OCI-M2 (cell line): Measurements from ENCODE around the gene PRM1.

Experiments
- DNase-seq: peaks from one replicate; lab custom pipeline; 2025; ENCODE audit not compliant: unreplicated experiment; lab: John Stamatoyannopoulos, UW

Gene PRM1, protein sequence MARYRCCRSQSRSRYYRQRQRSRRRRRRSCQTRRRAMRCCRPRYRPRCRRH

DNA sequence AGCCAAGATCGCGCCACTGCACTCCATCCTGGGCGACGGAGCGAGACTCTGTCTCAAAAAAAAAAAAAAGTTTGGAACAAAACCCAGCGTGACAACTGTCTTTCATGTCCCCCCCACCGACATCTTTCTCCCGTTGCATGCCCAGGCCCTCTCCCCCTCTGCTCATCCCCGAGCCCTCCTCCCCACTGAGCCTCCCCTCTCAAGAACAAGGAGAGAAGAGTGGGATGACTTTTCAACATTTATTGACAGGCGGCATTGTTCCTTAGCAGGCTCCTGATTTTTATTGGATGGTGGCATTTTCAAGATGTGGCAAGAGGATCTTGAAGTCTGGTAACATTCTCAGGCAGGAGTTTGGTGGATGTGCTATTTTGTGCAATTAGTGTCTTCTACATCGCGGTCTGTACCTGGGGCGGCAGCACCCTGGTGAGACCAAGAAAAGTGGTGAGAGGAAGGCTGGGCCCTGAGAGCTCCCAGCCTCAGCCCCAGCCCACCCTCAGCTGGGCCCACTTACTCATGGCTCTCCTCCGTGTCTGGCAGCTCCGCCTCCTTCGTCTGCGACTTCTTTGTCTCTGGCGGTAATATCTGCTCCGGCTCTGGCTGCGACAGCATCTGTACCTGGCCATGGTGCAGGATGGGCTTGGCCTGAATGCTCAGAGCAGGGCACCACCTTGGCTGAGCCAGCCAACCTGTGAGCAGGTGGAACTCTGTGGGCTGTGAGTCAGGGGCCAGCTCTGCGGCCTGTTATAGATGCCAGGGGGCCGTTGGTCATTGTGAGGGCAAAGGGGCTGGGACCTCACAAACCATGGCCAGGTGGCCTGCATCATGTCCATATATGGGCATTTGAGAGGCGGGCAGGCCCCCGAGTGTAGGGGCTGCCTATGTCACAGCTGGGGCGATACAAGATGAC is at the start of gene PRM1:
TSS of gene PRM1 (minus strand) at position 715 of the 907 bp plus-strand sequence. CDS start at position 623, 92 bp downstream.
- no peak for DNase-seq

- DNase-seq: no peak
Observed at GRCh38 chr16:11330526-11331237, 49.6 kb upstream of the PRM1 start.

- no peak for DNase-seq
Observed at GRCh38 chr16:11329891-11330290, 48.8 kb upstream of the PRM1 start.

DNA sequence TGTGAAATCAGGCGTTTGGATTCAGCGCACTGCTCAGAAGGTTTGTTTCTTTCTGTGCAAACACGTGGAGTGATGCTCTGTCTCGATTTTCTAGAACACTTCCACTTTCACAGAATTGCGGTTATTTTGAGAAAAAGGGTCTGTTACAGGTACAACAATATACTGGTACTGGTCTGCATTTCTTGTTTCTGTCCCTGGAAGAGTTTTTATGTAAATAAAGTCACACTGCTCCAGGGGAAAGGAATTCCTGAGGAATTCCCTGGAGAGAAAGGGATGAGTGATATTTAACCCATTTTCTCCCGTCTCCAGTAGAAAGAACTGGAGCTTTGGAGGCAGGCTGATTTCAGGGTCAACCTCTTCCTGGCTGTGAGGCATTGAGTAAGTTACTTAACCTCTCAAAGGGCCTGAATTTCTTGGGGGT is 48.0 kb upstream of the PRM1 start:
- no peak for DNase-seq

DNA sequence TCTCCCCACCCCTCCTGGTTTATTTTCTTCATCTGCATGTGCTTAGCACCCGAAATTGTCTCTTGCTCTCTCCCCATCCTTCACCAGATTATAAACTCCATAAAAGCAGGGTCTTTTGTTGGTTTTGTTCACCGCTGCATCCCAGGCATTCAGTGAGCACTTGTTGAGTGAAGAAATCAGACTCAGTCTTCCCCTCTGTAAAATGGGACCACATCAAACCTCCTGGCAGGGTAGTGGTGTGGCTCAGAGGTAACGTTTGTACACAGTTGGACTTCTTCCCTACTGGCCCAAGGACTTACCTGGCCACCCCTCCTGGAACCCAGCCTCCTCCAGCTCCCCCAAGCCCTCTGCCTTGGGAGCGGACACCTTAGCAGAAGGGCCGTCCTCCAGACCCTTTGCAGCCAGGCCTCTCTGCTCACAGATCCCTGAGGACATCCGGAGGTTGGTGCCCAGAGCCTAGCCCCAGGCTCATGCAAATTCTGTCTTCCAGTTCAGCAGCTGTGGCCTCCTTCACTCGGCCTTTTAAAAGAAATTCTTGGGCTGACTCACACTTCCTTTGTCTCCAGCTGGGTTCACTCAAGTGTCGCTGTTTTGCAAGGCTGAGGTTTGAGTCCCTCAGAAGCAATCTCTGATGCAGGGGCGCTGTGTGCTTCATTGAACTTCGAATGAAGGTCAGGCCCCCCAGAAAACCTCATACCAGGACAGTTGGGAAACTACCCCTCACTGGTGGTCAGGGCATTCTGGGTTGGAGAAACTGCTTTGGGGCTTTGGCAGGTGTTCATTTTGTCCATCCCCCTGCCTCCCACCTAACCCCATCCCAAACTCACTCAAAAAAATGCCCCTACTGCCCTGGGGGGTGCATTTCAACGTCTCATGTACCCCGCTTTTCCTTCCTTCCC is 47.3 kb upstream of the PRM1 start:
- no peak for DNase-seq

GRCh38 chr16:11327277-11328171 is 46.4 kb upstream of the PRM1 start:
- no peak for DNase-seq

DNA sequence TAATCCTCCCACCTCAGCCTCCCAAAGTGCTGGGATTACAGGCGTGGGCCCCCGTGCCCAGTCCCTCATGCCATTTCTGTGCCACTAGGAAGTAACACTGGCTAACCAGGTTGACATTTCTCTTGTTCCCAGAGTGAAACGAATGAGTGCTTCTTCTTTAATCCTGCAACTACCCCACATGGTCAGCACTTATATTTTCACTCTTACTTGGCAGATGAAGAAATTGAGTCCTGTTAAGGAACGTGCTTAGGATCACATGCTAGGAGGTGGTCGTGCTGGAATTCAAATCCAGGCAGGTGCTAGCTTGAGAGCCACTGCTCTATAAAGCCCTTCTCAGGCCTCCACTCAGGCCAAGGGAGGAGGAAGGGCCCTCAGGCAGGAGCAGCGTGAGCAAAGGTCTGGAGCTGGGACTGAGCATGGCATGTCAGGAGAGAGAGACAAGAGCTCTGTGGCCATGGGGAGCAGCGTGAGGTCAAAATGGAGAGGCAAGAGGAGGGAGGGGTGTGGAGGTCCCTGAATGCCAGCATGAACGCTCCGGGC is 45.7 kb upstream of the PRM1 start:
- DNase-seq: no peak

DNA sequence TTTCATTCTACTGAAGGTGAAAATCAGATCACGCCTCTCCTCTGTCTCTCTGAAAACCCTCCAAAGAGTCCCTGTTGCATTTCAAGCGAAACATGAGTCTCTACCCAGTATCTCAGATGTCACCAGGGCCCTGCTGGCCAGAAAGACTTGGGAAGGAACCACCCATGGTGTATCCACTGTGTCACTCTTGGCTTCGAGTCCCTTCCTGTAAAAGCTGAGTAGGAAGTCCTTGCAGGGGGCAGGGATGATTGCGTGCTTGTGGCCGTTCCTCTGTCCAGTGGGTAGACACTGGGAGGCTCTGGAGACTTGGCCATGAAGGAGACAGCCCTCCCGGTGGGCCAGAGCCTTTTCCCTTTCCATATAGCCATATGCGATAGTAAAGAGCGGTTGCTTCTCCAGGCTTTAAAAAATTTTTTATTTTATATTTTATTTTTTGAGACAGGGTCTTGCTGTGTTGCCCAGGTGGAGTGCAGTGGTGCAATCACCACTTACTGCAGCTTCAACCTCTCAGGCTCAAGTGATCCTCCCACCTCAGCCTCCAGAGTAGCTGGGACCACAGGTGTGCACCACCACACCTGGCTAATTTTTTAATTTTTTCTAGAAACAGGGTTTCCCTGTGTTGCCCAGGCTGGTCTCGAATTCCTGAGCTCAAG is 45.1 kb upstream of the PRM1 start:
- DNase-seq: no peak

GRCh38 chr16:11325404-11326083 is 44.4 kb upstream of the PRM1 start:
- no peak for DNase-seq

- DNase-seq: no peak
Observed at GRCh38 chr16:11323551-11324336, 42.6 kb upstream of the PRM1 start.

DNA sequence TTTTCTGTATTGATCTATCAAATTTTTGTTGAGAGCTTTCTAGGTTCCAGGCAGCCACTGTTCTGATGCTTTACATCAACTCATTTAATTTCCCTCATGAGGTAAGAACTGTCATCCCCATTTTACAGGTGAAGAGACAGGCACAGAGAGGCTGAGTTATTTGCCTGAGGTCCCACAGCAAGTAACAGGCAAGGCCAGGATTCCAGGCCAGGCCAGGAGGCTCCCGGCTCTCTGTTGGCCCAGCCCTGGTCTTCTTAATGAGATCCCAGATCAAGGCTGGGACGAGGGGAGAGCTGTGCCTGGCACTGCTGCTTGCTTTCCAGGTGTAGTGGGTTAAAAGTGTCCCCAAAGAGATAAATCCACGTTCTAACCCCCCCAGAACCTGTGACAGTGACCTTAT is 41.7 kb upstream of the PRM1 start:
- DNase-seq: no peak

DNA sequence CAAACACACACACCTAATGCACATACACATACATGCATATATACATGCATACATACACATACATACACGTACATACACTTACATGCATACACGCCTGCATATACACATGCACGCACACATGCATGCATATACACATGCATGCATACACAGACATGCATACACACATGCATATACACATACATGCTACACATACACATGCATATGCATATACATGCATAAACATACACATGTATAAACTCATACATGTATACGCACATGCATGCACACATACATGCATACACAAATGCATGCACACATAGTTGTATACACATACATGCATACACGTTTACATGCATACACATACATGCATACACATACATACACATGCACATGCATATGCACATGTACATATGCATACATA is 40.5 kb upstream of the PRM1 start:
- DNase-seq: no peak

DNA sequence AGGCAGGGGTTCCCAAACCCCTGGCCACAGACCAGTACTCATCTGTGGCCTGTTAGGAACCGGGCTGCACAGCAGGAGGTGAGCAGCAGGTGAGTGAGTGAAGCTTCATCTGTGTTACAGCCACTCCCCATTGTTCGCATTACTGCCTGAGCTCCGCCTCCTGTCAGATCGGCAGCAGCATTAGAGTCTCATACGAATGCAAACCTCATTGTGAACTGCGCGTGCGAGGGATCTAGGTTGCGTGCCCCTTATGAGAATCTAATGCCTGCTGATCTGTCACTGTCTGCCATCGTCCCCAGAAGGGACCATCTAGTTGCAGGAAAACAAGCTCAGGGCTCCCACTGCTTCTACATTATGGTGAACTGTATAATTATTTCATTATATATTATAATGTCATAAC is 39.0 kb upstream of the PRM1 start:
- no peak for DNase-seq

GRCh38 chr16:11319529-11320146 is 38.5 kb upstream of the PRM1 start:
- DNase-seq: no peak

DNA sequence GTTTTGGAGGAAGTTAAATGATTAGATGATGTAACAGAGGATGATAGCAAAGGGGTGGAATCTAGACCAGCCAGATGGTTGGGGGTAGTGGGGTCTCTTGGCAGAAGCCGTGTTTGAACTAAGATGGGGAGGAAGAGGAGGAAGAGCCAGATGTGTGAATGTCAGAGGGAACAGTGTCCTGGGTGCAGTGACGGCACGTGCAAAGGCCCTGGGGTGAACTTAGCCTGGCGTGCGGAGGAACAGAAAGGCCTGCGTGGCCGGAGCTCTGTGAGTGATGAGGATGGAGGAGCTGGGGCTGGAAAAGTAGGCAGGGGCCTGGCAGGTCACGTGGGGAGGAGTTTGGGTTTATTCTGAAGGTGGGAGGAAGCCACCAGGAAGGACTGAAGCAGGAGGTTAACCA is 37.7 kb upstream of the PRM1 start:
- DNase-seq: no peak

GRCh38 chr16:11316331-11317015 is 35.3 kb upstream of the PRM1 start:
- no peak for DNase-seq

- no peak for DNase-seq
Observed at GRCh38 chr16:11315510-11315909, 34.4 kb upstream of the PRM1 start.
